NCI-H2107 (cell line): ENCODE results near the gene CGB5.

Experiments
- DNase-seq: peaks from one replicate; lab custom pipeline; 2025; lab: John Stamatoyannopoulos, UW

The CGB5 gene

DNA sequence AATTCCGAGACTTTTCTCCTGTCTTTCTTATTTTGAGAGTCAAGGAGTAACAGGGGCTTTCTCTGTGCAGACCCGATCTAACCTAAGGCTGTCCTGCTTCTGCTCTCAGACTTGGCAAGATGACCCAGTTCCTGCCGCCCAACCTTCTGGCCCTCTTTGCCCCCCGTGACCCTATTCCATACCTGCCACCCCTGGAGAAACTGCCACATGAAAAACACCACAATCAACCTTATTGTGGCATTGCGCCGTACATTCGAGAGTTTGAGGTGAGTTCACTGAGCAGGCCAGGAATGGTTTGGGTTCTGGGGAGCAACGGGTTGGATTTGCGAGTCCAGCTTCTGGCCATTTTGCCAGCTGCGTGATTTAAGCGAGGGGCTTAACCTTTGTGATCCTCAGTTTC, 42.6 kb downstream of the CGB5 start:
- DNase-seq: no peak

DNA sequence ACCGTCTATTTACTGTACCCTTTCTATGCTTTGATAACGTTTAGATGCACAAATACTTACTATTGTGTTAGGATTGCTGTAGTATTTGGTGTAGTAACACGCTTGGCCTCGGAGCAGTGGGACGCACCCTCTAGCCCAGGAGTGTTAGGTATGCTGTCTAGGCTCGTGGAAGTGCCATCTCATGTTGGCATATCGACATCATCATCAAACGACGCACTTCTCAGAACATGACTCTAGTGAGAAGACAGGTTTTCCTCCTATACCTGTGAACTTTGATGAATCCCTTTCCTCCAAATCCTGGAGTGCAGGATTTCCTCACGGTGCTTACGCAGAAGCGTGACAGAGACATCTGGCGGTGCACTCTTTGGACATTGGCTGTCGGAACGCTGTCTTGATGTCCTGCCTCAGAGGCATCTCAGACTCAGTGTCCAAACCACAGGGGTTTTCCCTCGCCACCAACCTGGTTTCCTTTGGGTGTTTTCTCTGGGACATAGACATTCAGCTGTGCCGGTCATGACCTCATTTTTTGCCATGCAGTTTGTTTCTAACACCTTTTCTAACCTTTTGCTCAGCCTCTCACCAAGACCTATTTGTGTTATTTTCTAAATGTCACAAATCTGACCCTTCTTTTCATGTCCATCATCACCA, 47.9 kb downstream of the CGB5 start:
- DNase-seq: no peak

DNA sequence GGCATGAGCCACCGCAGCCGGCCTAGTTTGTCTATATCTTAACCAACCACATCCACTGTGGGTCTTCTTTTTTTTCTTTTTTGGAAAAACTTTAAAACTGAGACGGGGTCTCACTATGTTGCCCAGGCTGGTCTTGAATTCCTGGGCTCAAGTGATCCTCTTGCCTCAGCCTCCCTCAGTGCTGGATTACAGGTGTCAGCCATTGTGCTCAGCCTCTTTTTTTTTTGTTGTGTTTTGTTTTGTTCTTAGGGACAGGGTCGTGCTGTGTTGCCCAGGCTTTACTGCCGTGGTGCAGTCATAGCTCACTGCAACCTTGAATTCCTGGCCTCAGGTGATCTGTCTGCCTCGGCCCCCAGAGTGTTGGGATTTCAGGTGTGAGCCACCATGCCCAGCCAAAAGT, 49.0 kb downstream of the CGB5 start:
- no peak for DNase-seq
